Lower lobe of right lung (tissue), 2 donors: ENCODE measurements around the gene AKT1. TPM values are rescaled to one million over a fixed set of nuclear protein-coding genes. Genes with fewer than 3 reads are reported as not detected.
"Not testable (repeated sequence)": the region's sequence is repeated elsewhere in the genome, so short reads cannot be mapped to it uniquely, and the experiment has no call there.

Experiments
- ATAC-seq, 2 donors: fragments of 200-7000 bp; cut with Tn5 transposase; one replicate each; pipeline ENCODE4 v1.9.1; 2020 to 2022; ENCODE audit warnings: mild to moderate bottlenecking in 2 of 2, moderate library complexity in 2 of 2
- DNase-seq: peaks from one replicate; pipeline ENCODE4 v3.0.0-alpha.2; 2020
- H3K27ac ChIP-seq: fragments of 200-600 bp; one replicate; pipeline ENCODE4 v1.8.0; 2022
- H3K27me3 ChIP-seq: fragments of 200-600 bp; one replicate; pipeline ENCODE4 v1.8.0; 2022; ENCODE audit warnings: low read depth
- H3K36me3 ChIP-seq: fragments of 200-600 bp; one replicate; pipeline ENCODE4 v1.8.0; 2022; ENCODE audit warnings: mild to moderate bottlenecking
- H3K4me1 ChIP-seq: fragments of 200-600 bp; one replicate; pipeline ENCODE4 v1.8.0; 2022
- H3K4me3 ChIP-seq: fragments of 200-600 bp; one replicate; pipeline ENCODE4 v1.8.0; 2022; ENCODE audit warnings: mild to moderate bottlenecking
- H3K9me3 ChIP-seq: fragments of 200-600 bp; one replicate; pipeline ENCODE4 v1.8.0; 2022
- CTCF ChIP-seq: fragments of 200-600 bp; IDR thresholded peaks from one replicate; pipeline ENCODE4 v1.8.0; 2022; ENCODE audit warnings: antibody characterized with exemption, mild to moderate bottlenecking
- intact Hi-C: fragments of 100-400 bp; cut with DNase I; formaldehyde crosslinking; loops from one replicate; pipeline ENCODE4 v1.11.0; 2022
- total RNA-seq: library from RNA; stranded (reverse); fragmentation: NEBNext Ultra II Directional; extraction: Animal tissue kit (Norgen Biotek cat#: 25700); gene quantifications from one replicate; pipeline ENCODE4 v1.2.1, GENCODE V29; 2021
- donor health status: DM: no; HTN: yes; CAD: no; lungs with severe emphysema.

The AKT1 gene
- total RNA-seq, 1 donor from 2014 or later: 154 TPM

- H3K9me3 ChIP-seq: no peaks in the 10 kb centered on the region
- no peak overlapping the region for H3K27ac ChIP-seq
- peak; percentile 57 for TF ChIP-seq CTCF
- no peaks in the 10 kb centered on the region for H3K36me3 ChIP-seq
- H3K27me3 ChIP-seq: no peaks in the 10 kb centered on the region
- DNase-seq (peak; percentile 81), ATAC-seq (peak; percentile 50 to 57)
- intact Hi-C loops: no loop called here
- peaks cover 21% of the 10 kb centered on the region for H3K4me1 ChIP-seq
- H3K4me3 ChIP-seq: no peak overlapping the region
These were observed 25.2 kb upstream of the AKT1 start for GRCh38 chr14:104820669-104821228.

DNA sequence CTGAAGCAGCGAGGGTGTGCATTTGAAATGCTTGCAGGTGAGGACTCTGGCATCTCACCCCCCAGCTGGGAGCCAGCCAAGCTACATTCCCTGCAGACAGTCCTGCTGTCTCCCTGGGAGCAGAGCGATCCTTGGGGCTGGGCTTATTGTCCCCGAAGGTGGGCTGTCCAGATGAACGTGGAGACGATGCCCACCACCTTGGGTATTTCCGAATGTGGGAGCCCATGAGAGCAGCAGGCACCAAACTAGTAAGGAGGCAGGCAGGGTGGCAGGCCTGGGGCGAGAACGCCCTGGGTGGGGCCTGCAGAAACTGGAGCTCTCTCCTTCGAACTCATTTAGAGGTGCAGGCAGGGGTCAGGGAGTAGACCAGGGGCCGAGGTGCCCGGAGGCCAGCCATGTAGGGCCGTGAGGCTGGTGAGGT, 23.8 kb upstream of the AKT1 start:
- Histone ChIP-seq H3K9me3 (no peaks in the 10 kb centered on the region), H3K4me1 (peaks cover 19% of the 10 kb centered on the region), H3K27ac (no peak overlapping the region), H3K4me3 (no peak overlapping the region), H3K36me3 (no peaks in the 10 kb centered on the region), H3K27me3 (no peaks in the 10 kb centered on the region)
- TF ChIP-seq CTCF: no peak
- intact Hi-C loops: no loop called here
- no peak for ATAC-seq
- DNase-seq: no peak

GRCh38 chr14:104818714-104819161, 23.2 kb upstream of the AKT1 start:
- no peak for TF ChIP-seq CTCF
- Histone ChIP-seq H3K27me3 (no peaks in the 10 kb centered on the region), H3K9me3 (no peaks in the 10 kb centered on the region), H3K4me1 (peaks cover 19% of the 10 kb centered on the region), H3K4me3 (no peak overlapping the region), H3K36me3 (no peaks in the 10 kb centered on the region), H3K27ac (no peak overlapping the region)
- DNase-seq: no peak
- intact Hi-C loops: no loop called here
- ATAC-seq: no peak

- no peak overlapping the region for H3K4me3 ChIP-seq
- no peaks in the 10 kb centered on the region for H3K9me3 ChIP-seq
- DNase-seq (no peak), ATAC-seq (no peak)
- H3K27ac ChIP-seq: no peak overlapping the region
- no peaks in the 10 kb centered on the region for H3K36me3 ChIP-seq
- peaks cover 19% of the 10 kb centered on the region for H3K4me1 ChIP-seq
- TF ChIP-seq CTCF: no peak
- H3K27me3 ChIP-seq: no peaks in the 10 kb centered on the region
- intact Hi-C loops: no loop called here
These were observed 22.6 kb upstream of the AKT1 start for GRCh38 chr14:104817930-104818713.

GRCh38 chr14:104816616-104816884, 21.0 kb upstream of the AKT1 start:
- no peaks in the 10 kb centered on the region for H3K9me3 ChIP-seq
- ATAC-seq: no peak
- H3K27me3 ChIP-seq: no peaks in the 10 kb centered on the region
- no peak for TF ChIP-seq CTCF
- H3K4me3 ChIP-seq: peak overlapping the region; percentile 95
- peaks cover 19% of the 10 kb centered on the region for H3K4me1 ChIP-seq
- intact Hi-C loops: no loop called here
- H3K36me3 ChIP-seq: no peaks in the 10 kb centered on the region
- DNase-seq: no peak
- peak overlapping the region; percentile 97 for H3K27ac ChIP-seq

DNA sequence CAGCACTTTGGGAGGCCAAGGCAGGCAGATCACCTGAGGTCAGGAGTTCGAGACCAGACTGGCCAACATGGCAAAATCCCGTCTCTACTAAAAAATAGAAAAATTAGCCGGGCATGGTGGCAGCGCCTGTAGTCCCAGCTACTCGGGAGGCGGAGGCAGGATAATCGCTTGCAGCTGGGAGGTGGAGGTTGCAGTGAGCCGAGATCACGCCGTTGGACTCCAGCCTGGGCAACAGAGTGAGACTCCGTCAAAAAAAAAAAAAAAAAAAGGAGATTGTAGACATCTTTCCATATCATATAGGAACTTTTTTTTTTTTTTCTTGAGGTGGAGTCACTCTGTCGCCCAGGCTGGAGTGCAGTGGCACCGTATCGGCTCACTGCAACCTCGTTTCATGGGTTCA, 19.2 kb upstream of the AKT1 start:
- peak overlapping the region; percentile 97 for H3K27ac ChIP-seq
- DNase-seq: peak; percentile 35

More for the DNA sequence above, 19.2 kb upstream of the AKT1 start:
- H3K36me3 ChIP-seq, intact Hi-C loops, ATAC-seq, H3K27me3 ChIP-seq, H3K9me3 ChIP-seq: not testable (repeated sequence)
- Histone ChIP-seq H3K4me3 (peak overlapping the region; percentile 95), H3K4me1 (peaks cover 19% of the 10 kb centered on the region)
